Ascending aorta (tissue), 2 donors: ENCODE data around the gene DNAH2. TPM values are rescaled to one million over a fixed set of nuclear protein-coding genes. Genes with fewer than 3 reads are reported as not detected.

Source experiments
- DNase-seq, 2 donors: peaks; one replicate each; pipeline ENCODE4 v3.0.0-alpha.2; 2019; ENCODE audit warnings: low spot score in 2 of 2
- H3K27ac ChIP-seq, 2 donors: fragments of 200-600 bp; sonication (generic); one replicate each; pipeline ENCODE4 v1.5.1; 2016 to 2017; ENCODE audit warnings: mild to moderate bottlenecking in 1 of 2
- H3K27me3 ChIP-seq: fragments of 200-600 bp; sonication (generic); one replicate; pipeline ENCODE4 v1.5.1; 2017
- H3K36me3 ChIP-seq, 2 donors: fragments of 200-600 bp; sonication (generic); one replicate each; pipeline ENCODE4 v1.5.1; 2016
- H3K4me1 ChIP-seq, 2 donors: fragments of 200-600 bp; sonication (generic); one replicate each; pipeline ENCODE4 v1.5.1; 2016 to 2017; ENCODE audit warnings: mild to moderate bottlenecking in 1 of 2
- H3K4me3 ChIP-seq, 2 donors: fragments of 200-600 bp; sonication (generic); one replicate each; pipeline ENCODE4 v1.5.1; 2016 to 2017; ENCODE audit warnings: mild to moderate bottlenecking in 1 of 2
- H3K9me3 ChIP-seq, 2 donors: fragments of 200-600 bp; sonication (generic); one replicate each; pipeline ENCODE4 v1.5.1; 2016
- CTCF ChIP-seq, 3 experiments: fragments of 200-600 bp in 2 of 3; fragments of 450-650 bp in 1 of 3; sonication (generic) in 2 of 3; IDR thresholded peaks; one replicate each; pipeline ENCODE4 v1.5.1; 2016 to 2019; ENCODE audit warnings: antibody characterized with exemption in 3 of 3, mild to moderate bottlenecking in 1 of 3, moderate library complexity in 1 of 3
- intact Hi-C: fragments of 100-400 bp; cut with DNase I; formaldehyde crosslinking; loops from one replicate; pipeline ENCODE4 v1.15.1; 2023
- total RNA-seq: library from RNA; depleted of rRNA; stranded (reverse); fragments of >200 nt; gene quantifications from one replicate; pipeline ENCODE4 v1.1.0, GENCODE V29; 2016

Gene DNAH2
- total RNA-seq, 1 donor from 2014 or later: 0.43 TPM

GRCh38 chr17:7856811-7857712, 139.5 kb downstream of the DNAH2 start, which contains the start of gene NAA38:
Gene NAA38, minus strand, starts transcription at chr17:7857559. Its CDS starts 96 bp downstream, at chr17:7857463.
- peak; percentile 39 to 55 (median 51) for TF ChIP-seq CTCF (IDR thresholded peaks at IDR 0.05)
- H3K36me3 ChIP-seq: peaks cover 0 to 16% of the 10 kb centered on the region in 2 donors
- H3K9me3 ChIP-seq: no peaks in the 10 kb centered on the region
- peak within 1 kb of the TSS; percentile 73 to 76 for H3K4me3 ChIP-seq
- H3K4me1 ChIP-seq: peaks cover 10 to 25% of the 10 kb centered on the region in 2 donors
- no peaks in the 10 kb centered on the region for H3K27me3 ChIP-seq
- peak; percentile 92 to 99 for DNase-seq
- peak within 1 kb of the TSS; percentile 87 to 88 for H3K27ac ChIP-seq
- intact Hi-C loops: loop anchor here (1.0 to 10.0 kb wide), 6 partner anchors 22 to 372 kb away; partner anchors contain the start of genes ALOXE3, CNTROB, POLR2A and SLC35G6

- Histone ChIP-seq H3K27me3 (no peaks in the 10 kb centered on the region), H3K4me1 (peaks cover 9 to 25% of the 10 kb centered on the region in 2 donors), H3K36me3 (peaks cover 0 to 12% of the 10 kb centered on the region in 2 donors), H3K4me3 (peak within 1 kb of the TSS; percentile 73 to 76), H3K27ac (peak within 1 kb of the TSS; percentile 87 to 88), H3K9me3 (no peaks in the 10 kb centered on the region)
- peak; percentile 77 to 97 for DNase-seq
- TF ChIP-seq CTCF (IDR thresholded peaks at IDR 0.05): peak in 1 of 3 experiments; percentile 10
- intact Hi-C loops: loop anchor here (1.0 to 10.0 kb wide), 6 partner anchors 23 to 373 kb away; partner anchors contain the start of genes ALOXE3, CNTROB, POLR2A and SLC35G6
Measured at GRCh38 chr17:7857713-7858521, 140.4 kb downstream of the DNAH2 start, which contains the start of gene CYB5D1. Gene CYB5D1, plus strand, starts transcription at chr17:7858003. Its CDS starts 132 bp downstream, at chr17:7858135.

- Histone ChIP-seq H3K9me3 (no peaks in the 10 kb centered on the region), H3K4me1 (peaks cover 9 to 25% of the 10 kb centered on the region in 2 donors), H3K27me3 (no peaks in the 10 kb centered on the region), H3K27ac (peak overlapping the region; percentile 87 to 88), H3K4me3 (peak overlapping the region; percentile 73 to 76), H3K36me3 (peaks cover 0 to 7% of the 10 kb centered on the region in 2 donors)
- DNase-seq: no peak
- TF ChIP-seq CTCF (IDR thresholded peaks at IDR 0.05): peak; percentile 1 to 35 (median 26)
- intact Hi-C loops: loop anchor here (5.0 to 10.0 kb wide), 2 partner anchors 259 to 374 kb away; partner anchors contain the start of genes ALOXE3, POLR2A and SLC35G6
Measured at GRCh38 chr17:7858522-7858810, 140.9 kb downstream of the DNAH2 start.

- peaks cover 9 to 25% of the 10 kb centered on the region in 2 donors for H3K4me1 ChIP-seq
- H3K36me3 ChIP-seq: peaks cover 0 to 1% of the 10 kb centered on the region in 2 donors
- intact Hi-C loops: loop anchor here (5.0 to 10.0 kb wide), 2 partner anchors 258 to 374 kb away; partner anchors contain the start of genes ALOXE3, POLR2A and SLC35G6
- peak overlapping the region in 1 of 2 donors; percentile 73 for H3K4me3 ChIP-seq
- H3K27me3 ChIP-seq: no peaks in the 10 kb centered on the region
- H3K27ac ChIP-seq: peak overlapping the region in 1 of 2 donors; percentile 88
- H3K9me3 ChIP-seq: no peaks in the 10 kb centered on the region
- no peak for DNase-seq
- no peak for TF ChIP-seq CTCF (IDR thresholded peaks at IDR 0.05)
Measured at GRCh38 chr17:7859028-7859427, 141.5 kb downstream of the DNAH2 start.
